PC-9 (cell line): ENCODE results near the gene IRF8. TPM values are rescaled to one million over a fixed set of nuclear protein-coding genes. Genes with fewer than 3 reads are reported as not detected.
"Not testable (repeated sequence)": the region's sequence is repeated elsewhere in the genome, so short reads cannot be mapped to it uniquely, and the experiment has no call there.

Experiments
- BruUV-seq: library from RNA; stranded (reverse); fragments of 400-500 nt; replicated peaks from 2 replicates; lab custom pipeline; 2021; lab: Mats Ljungman, UMichigan
- CTCF ChIA-PET: fragments of 300-600 bp; sonication (Branson Sonifier 250); formaldehyde crosslinking; loops from one replicate; lab custom pipeline; 2022; ENCODE audit warnings: antibody characterized with exemption; lab: Charles Lee
- POLR2A ChIA-PET: fragments of 300-600 bp; sonication (Branson Sonifier 250); formaldehyde crosslinking; loops from one replicate; lab custom pipeline; 2022; ENCODE audit warnings: antibody characterized with exemption; ENCODE audit not compliant: unreplicated experiment; lab: Charles Lee
- DNase-seq, 2 experiments: peaks; one replicate each; pipeline versions ENCODE4 v3.0.0 to v3.0.0-alpha.2; 2015 to 2022; ENCODE audit warnings: mixed read lengths in 1 of 2
- H2AFZ ChIP-seq: fragments of 200-600 bp; sonication (generic); 2 replicates; pipeline ENCODE4 v1.8.1; 2017; ENCODE audit warnings: antibody characterized with exemption
- H3F3A ChIP-seq: fragments of 200-600 bp; sonication (generic); 2 replicates; pipeline ENCODE4 v1.8.1; 2017; ENCODE audit warnings: antibody characterized with exemption, mild to moderate bottlenecking, low read depth; ENCODE audit not compliant: insufficient read depth
- H3K27ac ChIP-seq: fragments of 200-600 bp; sonication (generic); 2 replicates; pipeline ENCODE4 v1.6.1; 2016; ENCODE audit warnings: mixed run types
- H3K27me3 ChIP-seq: fragments of 200-600 bp; sonication (generic); 2 replicates; pipeline ENCODE4 v1.6.1; 2016; ENCODE audit warnings: low read depth, mixed run types; ENCODE audit not compliant: insufficient read depth
- H3K36me3 ChIP-seq: fragments of 200-600 bp; sonication (generic); 2 replicates; pipeline ENCODE4 v1.6.1; 2016; ENCODE audit warnings: low read depth, mixed run types
- H3K4me1 ChIP-seq: fragments of 200-600 bp; sonication (generic); replicated peaks from 2 replicates; pipeline ENCODE4 v1.6.1; 2016; ENCODE audit warnings: mixed run types; ENCODE audit not compliant: insufficient read depth
- H3K4me2 ChIP-seq: fragments of 200-600 bp; sonication (generic); 2 replicates; pipeline ENCODE4 v1.6.1; 2017; ENCODE audit warnings: mixed run types
- H3K4me3 ChIP-seq: fragments of 200-600 bp; sonication (generic); 2 replicates; pipeline ENCODE4 v1.6.1; 2016; ENCODE audit warnings: mixed run types
- H3K79me2 ChIP-seq: fragments of 200-600 bp; sonication (generic); 2 replicates; pipeline ENCODE4 v1.6.1; 2017; ENCODE audit warnings: low read depth, mixed run types
- H3K9me2 ChIP-seq: fragments of 200-600 bp; sonication (generic); 2 replicates; pipeline ENCODE4 v1.8.1; 2017; ENCODE audit warnings: mild to moderate bottlenecking; ENCODE audit not compliant: insufficient read depth
- H3K9me3 ChIP-seq: fragments of 200-600 bp; sonication (generic); 2 replicates; pipeline ENCODE4 v1.8.1; 2016; ENCODE audit warnings: low read depth; ENCODE audit not compliant: insufficient read depth
- H4K20me1 ChIP-seq: fragments of 200-600 bp; sonication (generic); 2 replicates; pipeline ENCODE4 v1.8.1; 2017; ENCODE audit not compliant: insufficient read depth
- EZH2 ChIP-seq: fragments of 200-600 bp; sonication (generic); IDR thresholded peaks from 2 replicates; pipeline ENCODE4 v1.8.0; 2017; ENCODE audit warnings: antibody characterized with exemption, low read depth
- intact Hi-C: fragments of 100-400 bp; cut with micrococcal nuclease; formaldehyde crosslinking; loops from one replicate; pipeline ENCODE4 v1.10.0; 2022; ENCODE audit not compliant: unreplicated experiment
- total RNA-seq: library from RNA; stranded (reverse); gene quantifications from 2 replicates; pipeline ENCODE4 v1.2.3, GENCODE V29; 2021
- TF ChIP-seq, protein P1 (sequence below): fragments of 200-600 bp; sonication (generic); conservative IDR thresholded peaks from 2 replicates; pipeline ENCODE4 v1.6.1; 2017; ENCODE audit warnings: mixed run types, antibody characterized with exemption, mild to moderate bottlenecking, moderate library complexity

Gene IRF8
- total RNA-seq, 1 experiment from 2014 or later = not detected

DNA sequence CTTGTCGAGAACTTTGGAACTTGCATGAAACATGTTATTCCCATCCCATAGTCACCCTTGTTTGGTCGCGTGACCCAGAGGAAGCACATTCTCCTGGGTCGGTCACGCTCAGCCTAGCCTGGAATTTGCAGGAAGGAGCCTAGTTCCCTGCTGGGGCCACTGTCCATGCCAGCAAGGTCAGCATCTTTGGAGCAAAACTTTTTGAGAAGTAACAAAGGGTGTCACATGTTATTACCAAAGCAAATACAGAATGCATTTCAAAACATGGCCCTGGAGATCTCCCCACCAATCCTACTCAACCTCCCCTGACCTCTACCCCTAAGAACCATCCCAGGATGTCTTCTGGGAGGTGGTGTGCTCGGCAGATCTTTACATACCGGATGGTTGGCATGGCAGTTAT, 26.2 kb upstream of the IRF8 start:
- Histone ChIP-seq H3K4me2 (no peak overlapping the region), H3K9me3 (no peaks in the 10 kb centered on the region), H3K4me3 (no peak overlapping the region), H3K36me3 (no peaks in the 10 kb centered on the region), H4K20me1 (no peaks in the 10 kb centered on the region), H3K27ac (no peak overlapping the region), H3K27me3 (peaks cover 70% of the 10 kb centered on the region), H3K79me2 (no peaks in the 10 kb centered on the region), H2AFZ (no peak overlapping the region), H3F3A (no peaks in the 10 kb centered on the region), H3K9me2 (no peaks in the 10 kb centered on the region), H3K4me1 (no peaks in the 10 kb centered on the region)
- intact Hi-C loops = no loop called here
- BruUV-seq = no TSS peak
- CTCF ChIA-PET = no interaction called here
- no peak for DNase-seq
- TF ChIP-seq, protein P1, sequence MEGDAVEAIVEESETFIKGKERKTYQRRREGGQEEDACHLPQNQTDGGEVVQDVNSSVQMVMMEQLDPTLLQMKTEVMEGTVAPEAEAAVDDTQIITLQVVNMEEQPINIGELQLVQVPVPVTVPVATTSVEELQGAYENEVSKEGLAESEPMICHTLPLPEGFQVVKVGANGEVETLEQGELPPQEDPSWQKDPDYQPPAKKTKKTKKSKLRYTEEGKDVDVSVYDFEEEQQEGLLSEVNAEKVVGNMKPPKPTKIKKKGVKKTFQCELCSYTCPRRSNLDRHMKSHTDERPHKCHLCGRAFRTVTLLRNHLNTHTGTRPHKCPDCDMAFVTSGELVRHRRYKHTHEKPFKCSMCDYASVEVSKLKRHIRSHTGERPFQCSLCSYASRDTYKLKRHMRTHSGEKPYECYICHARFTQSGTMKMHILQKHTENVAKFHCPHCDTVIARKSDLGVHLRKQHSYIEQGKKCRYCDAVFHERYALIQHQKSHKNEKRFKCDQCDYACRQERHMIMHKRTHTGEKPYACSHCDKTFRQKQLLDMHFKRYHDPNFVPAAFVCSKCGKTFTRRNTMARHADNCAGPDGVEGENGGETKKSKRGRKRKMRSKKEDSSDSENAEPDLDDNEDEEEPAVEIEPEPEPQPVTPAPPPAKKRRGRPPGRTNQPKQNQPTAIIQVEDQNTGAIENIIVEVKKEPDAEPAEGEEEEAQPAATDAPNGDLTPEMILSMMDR = no peak
- TF ChIP-seq EZH2 = no peak
- POLR2A ChIA-PET = no interaction called here

DNA sequence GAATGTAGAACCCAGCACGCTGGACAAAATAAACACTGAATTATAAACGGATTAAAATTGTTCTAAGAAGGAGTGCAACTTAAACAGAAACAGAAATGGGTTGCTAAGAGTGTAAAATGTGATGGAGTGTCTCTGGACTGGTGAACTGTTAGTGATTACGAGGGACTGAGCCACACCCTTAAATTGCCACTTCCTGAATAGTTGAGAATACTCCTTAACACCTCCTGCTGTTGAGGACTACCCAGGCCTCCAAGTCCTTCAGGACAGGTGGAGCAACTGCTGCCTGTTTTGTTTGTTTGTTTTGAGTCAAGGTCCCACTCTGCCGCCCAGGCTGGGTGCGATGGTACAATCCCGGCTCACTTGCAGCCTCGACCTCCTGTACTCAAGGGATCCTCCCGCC, 25.8 kb upstream of the IRF8 start:
- Histone ChIP-seq H3K9me2 (no peaks in the 10 kb centered on the region), H3K4me3 (no peak overlapping the region), H3K36me3 (no peaks in the 10 kb centered on the region), H4K20me1 (no peaks in the 10 kb centered on the region), H2AFZ (no peak overlapping the region), H3K9me3 (no peaks in the 10 kb centered on the region), H3K4me2 (no peak overlapping the region), H3K79me2 (no peaks in the 10 kb centered on the region), H3K4me1 (no peaks in the 10 kb centered on the region), H3K27me3 (peaks cover 66% of the 10 kb centered on the region), H3K27ac (no peak overlapping the region), H3F3A (no peaks in the 10 kb centered on the region)
- POLR2A ChIA-PET = no interaction called here
- intact Hi-C loops = no loop called here
- DNase-seq = no peak
- CTCF ChIA-PET = no interaction called here
- TF ChIP-seq, protein P1 = no peak
- no peak for TF ChIP-seq EZH2
- BruUV-seq = no TSS peak

DNA sequence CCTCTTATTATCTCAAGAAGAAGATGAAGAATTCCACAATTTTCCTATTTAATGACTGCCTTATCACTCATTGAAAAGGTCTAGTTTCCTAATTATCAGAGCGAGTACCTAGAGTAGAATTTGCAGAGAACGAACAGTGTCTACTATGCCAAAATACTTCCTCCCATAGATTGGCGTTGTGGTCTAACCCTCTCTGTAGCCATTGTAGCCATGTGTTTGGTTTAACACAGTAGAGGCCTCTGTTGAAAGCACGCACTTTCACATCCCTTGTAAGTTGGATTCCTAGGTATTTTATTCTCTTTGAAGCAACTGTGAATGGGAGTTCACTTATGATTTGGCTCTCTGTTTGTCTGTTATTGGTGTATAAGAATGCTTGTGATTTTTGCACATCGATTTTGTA, 24.9 kb upstream of the IRF8 start:
- H4K20me1 ChIP-seq, H2AFZ ChIP-seq, intact Hi-C loops, H3K4me1 ChIP-seq, H3K36me3 ChIP-seq, BruUV-seq, H3K4me3 ChIP-seq, H3K9me2 ChIP-seq, CTCF ChIA-PET, H3F3A ChIP-seq, H3K9me3 ChIP-seq, POLR2A ChIA-PET, H3K4me2 ChIP-seq, DNase-seq, H3K79me2 ChIP-seq, H3K27ac ChIP-seq: not testable (repeated sequence)
- H3K27me3 ChIP-seq = peaks cover 65% of the 10 kb centered on the region

DNA sequence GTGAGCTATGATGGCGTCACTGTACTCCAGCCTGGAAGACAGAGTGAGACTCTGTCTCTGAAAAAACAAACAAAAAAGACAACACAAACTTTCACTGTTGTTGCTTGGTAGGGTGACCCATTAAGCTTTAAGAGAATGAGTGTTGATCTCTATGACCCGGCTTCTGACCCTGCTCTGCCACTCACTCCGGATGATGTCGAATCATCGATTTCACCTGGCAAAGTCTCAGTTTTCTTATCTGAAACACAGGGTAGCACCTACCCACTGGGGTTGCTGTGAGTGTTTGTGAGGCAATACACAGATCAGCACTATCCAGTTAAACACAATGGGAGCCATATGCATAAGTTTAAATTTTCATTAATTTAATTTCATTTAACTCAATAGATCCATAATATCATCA, 20.6 kb upstream of the IRF8 start:
- POLR2A ChIA-PET = no interaction called here
- TF ChIP-seq EZH2 = no peak
- TF ChIP-seq, protein P1 = no peak
- CTCF ChIA-PET = no interaction called here

More for the DNA sequence above, 20.6 kb upstream of the IRF8 start:
- H3K9me3 ChIP-seq = no peaks in the 10 kb centered on the region
- no peaks in the 10 kb centered on the region for H3K79me2 ChIP-seq
- no peak for DNase-seq
- no peaks in the 10 kb centered on the region for H3K36me3 ChIP-seq
- H3K4me1 ChIP-seq = no peaks in the 10 kb centered on the region
- peaks cover 65% of the 10 kb centered on the region for H3K27me3 ChIP-seq
- H4K20me1 ChIP-seq = no peaks in the 10 kb centered on the region
- no peak overlapping the region for H3K4me3 ChIP-seq
- H3K27ac ChIP-seq = no peak overlapping the region
- H2AFZ ChIP-seq = no peak overlapping the region
- no TSS peak for BruUV-seq
- H3F3A ChIP-seq = no peaks in the 10 kb centered on the region
- intact Hi-C loops = no loop called here
- H3K4me2 ChIP-seq = no peak overlapping the region
- H3K9me2 ChIP-seq = no peaks in the 10 kb centered on the region
